HepG2 (cell line): Measurements from ENCODE around the gene TMEM256. TPM values are rescaled to one million over a fixed set of nuclear protein-coding genes. Genes with fewer than 3 reads are reported as not detected.

Source experiments
- ATAC-seq: fragments of 200-7000 bp; cut with Tn5 transposase; 3 replicates; pipeline ENCODE4 v1.9.1; 2020; ENCODE audit warnings: mild to moderate bottlenecking, moderate library complexity
- BruUV-seq: library from RNA; stranded (reverse); fragments of 400-500 nt; replicated peaks from 2 replicates; lab custom pipeline; 2021; lab: Mats Ljungman, UMichigan
- CTCF ChIA-PET: fragments of 300-600 bp; formaldehyde crosslinking; extraction: SDS; loops from one replicate; lab custom pipeline; 2021; ENCODE audit warnings: low total read pairs, inconsistent platforms, low intra/inter-chr PET ratio; lab: Yijun Ruan, JAX
- POLR2A ChIA-PET: fragments of 350-600 bp; sonication (Branson Sonifier 250); formaldehyde crosslinking; loops from one replicate; lab custom pipeline; 2020; ENCODE audit warnings: antibody characterized with exemption, inconsistent platforms; lab: Yijun Ruan, JAX
- DNase-seq: peaks from one replicate; pipeline ENCODE4 v3.0.0-alpha.2; 2015; ENCODE audit warnings: low spot score
- FAIRE-seq: peaks from 3 replicates; lab custom pipeline; 2011; peaks lifted over from hg19 to GRCh38; lab: Jason Lieb, UNC
- H2AFZ ChIP-seq: one replicate; pipeline ENCODE4 v1.6.1; 2011; ENCODE audit warnings: low read length, inconsistent platforms
- H3K27ac ChIP-seq: fragments of 300-600 bp; 3 replicates; pipeline ENCODE4 v1.8.0; 2011; ENCODE audit warnings: mixed run types, mild to moderate bottlenecking, mixed read lengths, low read length, inconsistent platforms; ENCODE audit not compliant: insufficient read depth; ENCODE audit errors: extremely low read length
- H3K27me3 ChIP-seq, 2 experiments: fragments of 200-600 bp in 1 of 2; 2 replicates in 1 of 2; 3 replicates in 1 of 2; pipeline versions ENCODE4 v1.6.0 to v1.8.0; 2011; ENCODE audit warnings: low read length in 2 of 2, mild to moderate bottlenecking in 2 of 2, moderate library complexity in 2 of 2, inconsistent platforms in 1 of 2; ENCODE audit not compliant: insufficient read depth in 2 of 2, control insufficient read depth in 1 of 2
- H3K36me3 ChIP-seq, 2 experiments: fragments of 200-600 bp in 1 of 2; replicated peaks in 1 of 2; 2 replicates in 1 of 2; 3 replicates in 1 of 2; pipeline versions ENCODE4 v1.5.1 to v1.8.0; 2011; ENCODE audit warnings: low read length in 2 of 2, inconsistent platforms in 1 of 2; ENCODE audit not compliant: insufficient read depth in 2 of 2, control insufficient read depth in 1 of 2
- H3K4me1 ChIP-seq: 2 replicates; pipeline ENCODE4 v1.5.1; 2012; ENCODE audit warnings: low read length, inconsistent platforms; ENCODE audit not compliant: insufficient read depth
- H3K4me2 ChIP-seq: 2 replicates; pipeline ENCODE4 v1.6.0; 2011; ENCODE audit warnings: low read depth, low read length, inconsistent platforms
- H3K4me3 ChIP-seq, 3 experiments: fragments of 200-600 bp in 1 of 3; sonication (generic), shearing (Covaris generic) in 1 of 3; replicated peaks in 1 of 3; 2 replicates each; pipeline ENCODE4 v1.5.1; 2011 to 2016; ENCODE audit warnings: low read length in 3 of 3, inconsistent platforms in 2 of 3, low read depth in 2 of 3, mild to moderate bottlenecking in 2 of 3, control low read depth in 1 of 3, mixed read lengths in 1 of 3; ENCODE audit not compliant: insufficient read depth in 1 of 3
- H3K79me2 ChIP-seq: one replicate; pipeline ENCODE4 v1.6.1; 2011; ENCODE audit warnings: low read length, inconsistent platforms; ENCODE audit not compliant: insufficient read depth
- H3K9ac ChIP-seq: 2 replicates; pipeline ENCODE4 v1.6.0; 2011; ENCODE audit warnings: mild to moderate bottlenecking, low read depth, low read length, inconsistent platforms; ENCODE audit not compliant: insufficient read depth
- H3K9me3 ChIP-seq: 2 replicates; pipeline ENCODE4 v1.5.1; 2012; ENCODE audit warnings: mild to moderate bottlenecking, low read length
- H4K20me1 ChIP-seq: 2 replicates; pipeline ENCODE4 v1.6.0; 2011; ENCODE audit warnings: inconsistent platforms, mild to moderate bottlenecking, low read length, moderate library complexity; ENCODE audit not compliant: insufficient read depth
- HCFC1 ChIP-seq: fragments of 150-350 bp; IDR thresholded peaks from 2 replicates; pipeline ENCODE4 v1.6.1; 2014; ENCODE audit warnings: low read depth, low read length
- KLF13 ChIP-seq: sonication (generic); formaldehyde crosslinking; IDR thresholded peaks from 2 replicates; pipeline ENCODE4 v1.4.0; 2020; ENCODE audit warnings: mild to moderate bottlenecking, missing genetic modification reagents
- PHF5A ChIP-seq: IDR thresholded peaks from one replicate; pipeline ENCODE4 v1.6.1; 2018; ENCODE audit warnings: low read depth, missing genetic modification reagents; ENCODE audit not compliant: unreplicated experiment
- POLR2AphosphoS2 ChIP-seq: IDR thresholded peaks from 2 replicates; pipeline ENCODE4 v1.6.1; 2011; ENCODE audit warnings: low read depth, low read length, improper control_type of control experiment
- SNAPC2 ChIP-seq: sonication (generic); formaldehyde crosslinking; IDR thresholded peaks from 2 replicates; pipeline ENCODE4 v1.8.1; 2022; ENCODE audit warnings: mild to moderate bottlenecking, missing genetic modification reagents
- ZFP91 ChIP-seq: sonication (generic); formaldehyde crosslinking; IDR thresholded peaks from 2 replicates; pipeline ENCODE4 v1.9.0; 2022; ENCODE audit warnings: missing genetic modification reagents, mild to moderate bottlenecking, borderline replicate concordance
- ZNF207 ChIP-seq: fragments of 450-650 bp; IDR thresholded peaks from 2 replicates; pipeline ENCODE4 v1.6.1; 2016; ENCODE audit warnings: antibody characterized with exemption, borderline replicate concordance
- ZNF235 ChIP-seq: sonication (generic); formaldehyde crosslinking; IDR thresholded peaks from 2 replicates; pipeline ENCODE4 v1.8.1; 2023; ENCODE audit warnings: mild to moderate bottlenecking, missing genetic modification reagents, borderline replicate concordance
- ZNF547 ChIP-seq: sonication (generic); formaldehyde crosslinking; IDR thresholded peaks from 2 replicates; pipeline ENCODE4 v1.5.1; 2020; ENCODE audit warnings: mild to moderate bottlenecking, missing genetic modification reagents
- ZNF577 ChIP-seq: sonication (generic); formaldehyde crosslinking; IDR thresholded peaks from 2 replicates; pipeline ENCODE4 v1.4.0; 2020; ENCODE audit warnings: mild to moderate bottlenecking, low read depth, missing genetic modification reagents, borderline replicate concordance
- WGBS: methylation state at CpG from one replicate; pipeline ENCODE4 v1.1.6; 2017; ENCODE audit warnings: low lambda C conversion rate; 5-methylcytosine and 5-hydroxymethylcytosine counted together
- in situ Hi-C: cut with HindIII; loops from 2 replicates; pipeline ENCODE4 v1.10.0; 2017; ENCODE audit warnings: low pct_unique_long_range_greater_than_20kb; ENCODE audit not compliant: extremely low pct_ligation_motif_present
- intact Hi-C: fragments of 100-400 bp; cut with micrococcal nuclease; formaldehyde crosslinking; loops from one replicate; pipeline ENCODE4 v1.10.0; 2022; ENCODE audit not compliant: unreplicated experiment
- polyA plus RNA-seq, 8 experiments: library from polyadenylated mRNA; depleted of rRNA in 3 of 8; stranded (reverse) in 7 of 8; unstranded in 1 of 8; fragments of >200 nt; fragmentation: Illumina TruSeq in 4 of 8; extraction: Trizol in 4 of 8; gene quantifications; 2 replicates each; pipeline versions ENCODE4 v1.2.1 to v1.2.3, GENCODE V29; 2011 to 2016; ENCODE audit warnings: low read depth in 4 of 8, missing spikeins in 1 of 8, mixed read lengths in 1 of 8; ENCODE audit not compliant: insufficient read depth in 1 of 8
- total RNA-seq, 5 experiments: library from RNA; depleted of rRNA; stranded (reverse); fragments of >200 nt; fragmentation: Illumina TruSeq; extraction: Trizol; gene quantifications; 2 replicates each; pipeline ENCODE4 v1.2.3, GENCODE V29; 2016; ENCODE audit warnings: low read depth in 1 of 5
- TF ChIP-seq, protein P1 (sequence below): sonication (generic); formaldehyde crosslinking; IDR thresholded peaks from 2 replicates; pipeline ENCODE4 v1.5.0; 2020; ENCODE audit warnings: missing genetic modification reagents, mild to moderate bottlenecking, borderline replicate concordance

TMEM256 gene
- total and polyA plus RNA-seq, 2 of the 13 experiments (the other 11 are each of a cell fraction or from before 2014, with no cell fraction given) = 231 to 252 TPM

- Histone ChIP-seq H3K27ac (no peak within 1 kb of the TSS), H3K9ac (no peak within 1 kb of the TSS), H3K27me3 (peaks cover 3 to 6% of the 10 kb centered on the region in 2 experiments; a peak in 3 of 5 replicates), H3K36me3 (no peaks in the 10 kb centered on the region), H3K9me3 (no peaks in the 10 kb centered on the region), H3K4me1 (peaks cover 15% of the 10 kb centered on the region), H3K79me2 (no peaks in the 10 kb centered on the region), H3K4me3 (no peak within 1 kb of the TSS), H4K20me1 (no peaks in the 10 kb centered on the region), H3K4me2 (no peak within 1 kb of the TSS), H2AFZ (no peak within 1 kb of the TSS)
- in situ Hi-C loops (no loop called here), intact Hi-C loops (no loop called here)
- ChIA-PET POLR2A (interaction anchor here (0.8 kb wide), 1 partner anchor 22 kb away, joined by 3 read pairs; the partner anchor contains the start of gene TMEM256), CTCF (no interaction called here)
- DNase-seq (no peak), FAIRE-seq (no peak), ATAC-seq (no peak)
- WGBS = 53% methylated on average over 2 of the region's 7 CpGs
- BruUV-seq = no TSS peak
- no peak for TF ChIP-seq SNAPC2 (CRISPR knock-in tag)
- TF ChIP-seq ZNF577 (CRISPR knock-in tag) = no peak
- TF ChIP-seq ZNF547 (CRISPR knock-in tag) = no peak
- TF ChIP-seq KLF13 = no peak
- TF ChIP-seq, protein P1, sequence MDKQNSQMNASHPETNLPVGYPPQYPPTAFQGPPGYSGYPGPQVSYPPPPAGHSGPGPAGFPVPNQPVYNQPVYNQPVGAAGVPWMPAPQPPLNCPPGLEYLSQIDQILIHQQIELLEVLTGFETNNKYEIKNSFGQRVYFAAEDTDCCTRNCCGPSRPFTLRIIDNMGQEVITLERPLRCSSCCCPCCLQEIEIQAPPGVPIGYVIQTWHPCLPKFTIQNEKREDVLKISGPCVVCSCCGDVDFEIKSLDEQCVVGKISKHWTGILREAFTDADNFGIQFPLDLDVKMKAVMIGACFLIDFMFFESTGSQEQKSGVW = no peak
- no peak for TF ChIP-seq ZFP91 (CRISPR knock-in tag)
- no peak for TF ChIP-seq HCFC1
- TF ChIP-seq ZNF235 (CRISPR knock-in tag) = no peak
- TF ChIP-seq PHF5A (CRISPR knock-in tag) = no peak
- TF ChIP-seq ZNF207 = no peak
- no peak for TF ChIP-seq POLR2AphosphoS2
Measured at GRCh38 chr17:7425316-7425715, 21.4 kb upstream of the TMEM256 start, which contains the start of gene SPEM2. SPEM2 (plus strand) TSS chr17:7425616; CDS start chr17:7425689, 73 bp downstream.
